Smooth muscle cell (in vitro differentiated cells): ENCODE results near the gene CSNK1G2. TPM values are rescaled to one million over a fixed set of nuclear protein-coding genes. Genes with fewer than 3 reads are reported as not detected.

Source experiments
- DNase-seq: peaks from one replicate; lab custom pipeline; 2025; ENCODE audit not compliant: unreplicated experiment; lab: John Stamatoyannopoulos, UW
- H2AFZ ChIP-seq: fragments of 200-600 bp; sonication (generic); 2 replicates; pipeline ENCODE4 v1.6.0; 2016; ENCODE audit warnings: antibody characterized with exemption, low read depth, mild to moderate bottlenecking
- H3F3A ChIP-seq: fragments of 200-600 bp; sonication (generic); 2 replicates; pipeline ENCODE4 v1.6.0; 2017; ENCODE audit warnings: antibody characterized with exemption, low read depth
- H3K27ac ChIP-seq: fragments of 200-600 bp; sonication (generic); 2 replicates; pipeline ENCODE4 v1.5.1; 2016; ENCODE audit warnings: low read depth, mild to moderate bottlenecking
- H3K27me3 ChIP-seq: fragments of 200-600 bp; sonication (generic); 2 replicates; pipeline ENCODE4 v1.6.1; 2016; ENCODE audit warnings: low read depth, mild to moderate bottlenecking
- H3K36me3 ChIP-seq: fragments of 200-600 bp; sonication (generic); 2 replicates; pipeline ENCODE4 v1.5.1; 2016; ENCODE audit warnings: low read depth
- H3K4me1 ChIP-seq: fragments of 200-600 bp; sonication (generic); 2 replicates; pipeline ENCODE4 v1.5.1; 2016; ENCODE audit warnings: low read depth
- H3K4me2 ChIP-seq: fragments of 200-600 bp; sonication (generic); 2 replicates; pipeline ENCODE4 v1.6.0; 2016; ENCODE audit warnings: mild to moderate bottlenecking
- H3K4me3 ChIP-seq: fragments of 200-600 bp; sonication (generic); 2 replicates; pipeline ENCODE4 v1.5.1; 2016; ENCODE audit warnings: mild to moderate bottlenecking
- H3K79me2 ChIP-seq: fragments of 200-600 bp; sonication (generic); 2 replicates; pipeline ENCODE4 v1.6.0; 2016; ENCODE audit warnings: low read depth, mild to moderate bottlenecking
- H3K9ac ChIP-seq: fragments of 200-600 bp; sonication (generic); 2 replicates; pipeline ENCODE4 v1.6.0; 2016; ENCODE audit warnings: low read depth
- H3K9me3 ChIP-seq: fragments of 200-600 bp; sonication (generic); replicated peaks from 2 replicates; pipeline ENCODE4 v1.5.1; 2016; ENCODE audit warnings: low read depth
- H4K20me1 ChIP-seq: fragments of 200-600 bp; sonication (generic); 2 replicates; pipeline ENCODE4 v1.6.0; 2016; ENCODE audit warnings: low read depth
- CTCF ChIP-seq: fragments of 200-600 bp; sonication (generic); IDR thresholded peaks from 2 replicates; pipeline ENCODE4 v1.5.1; 2017; ENCODE audit warnings: borderline replicate concordance, mild to moderate bottlenecking, antibody characterized with exemption; ENCODE audit not compliant: insufficient read depth, poor library complexity, severe bottlenecking
- WGBS: methylation state at CpG from one replicate; pipeline ENCODE4 v1.1.7; 2016; ENCODE audit warnings: low lambda C conversion rate; 5-methylcytosine and 5-hydroxymethylcytosine counted together
- polyA plus RNA-seq: library from polyadenylated mRNA; unstranded; fragments of >200 nt; fragmentation: Nextera tagmentation; extraction: Ambion mirVana; gene quantifications from 2 replicates; pipeline ENCODE4 v1.2.1, GENCODE V29; 2016
- total RNA-seq: library from RNA; depleted of rRNA; stranded (reverse); fragments of >200 nt; gene quantifications from 2 replicates; pipeline ENCODE4 v1.2.3, GENCODE V29; 2014

The CSNK1G2 gene
- total and polyA plus RNA-seq, 2 experiments from 2014 or later = 53.5 to 74.9 TPM

GRCh38 chr19:1931445-1931844 lies 9.5 kb upstream of the CSNK1G2 start:
- no peak overlapping the region for H2AFZ ChIP-seq
- H3K4me2 ChIP-seq = no peak overlapping the region
- no peaks in the 10 kb centered on the region for H3K4me1 ChIP-seq
- no peak overlapping the region for H3K4me3 ChIP-seq
- no peaks in the 10 kb centered on the region for H3K79me2 ChIP-seq
- no peaks in the 10 kb centered on the region for H3K27me3 ChIP-seq
- no peaks in the 10 kb centered on the region for H3K36me3 ChIP-seq
- H3F3A ChIP-seq = peaks cover 3% of the 10 kb centered on the region
- no peaks in the 10 kb centered on the region for H3K9me3 ChIP-seq
- H3K27ac ChIP-seq = no peak overlapping the region
- WGBS = 97% methylated on average over 1 of the region's 1 CpG
- H4K20me1 ChIP-seq = no peaks in the 10 kb centered on the region
- H3K9ac ChIP-seq = no peak overlapping the region
- no peak for TF ChIP-seq CTCF
- no peak for DNase-seq

GRCh38 chr19:1932395-1932794 lies 8.6 kb upstream of the CSNK1G2 start:
- DNase-seq = no peak
- no peak overlapping the region for H3K9ac ChIP-seq
- no peaks in the 10 kb centered on the region for H3K79me2 ChIP-seq
- H3K27ac ChIP-seq = no peak overlapping the region
- no peaks in the 10 kb centered on the region for H4K20me1 ChIP-seq
- peaks cover 3% of the 10 kb centered on the region for H3F3A ChIP-seq
- H3K4me3 ChIP-seq = no peak overlapping the region
- no peaks in the 10 kb centered on the region for H3K36me3 ChIP-seq
- no peaks in the 10 kb centered on the region for H3K9me3 ChIP-seq
- TF ChIP-seq CTCF = no peak
- no peak overlapping the region for H3K4me2 ChIP-seq
- no peaks in the 10 kb centered on the region for H3K4me1 ChIP-seq
- H2AFZ ChIP-seq = no peak overlapping the region
- 86% methylated on average over 8 of the region's 8 CpGs for WGBS
- no peaks in the 10 kb centered on the region for H3K27me3 ChIP-seq

GRCh38 chr19:1933244-1933643 lies 7.7 kb upstream of the CSNK1G2 start:
- Histone ChIP-seq H3K27ac (no peak overlapping the region), H3K4me2 (no peak overlapping the region), H3K36me3 (no peaks in the 10 kb centered on the region), H3K4me3 (no peak overlapping the region), H3K9me3 (no peaks in the 10 kb centered on the region), H3K27me3 (no peaks in the 10 kb centered on the region), H4K20me1 (no peaks in the 10 kb centered on the region), H2AFZ (no peak overlapping the region), H3F3A (peaks cover 3% of the 10 kb centered on the region), H3K79me2 (no peaks in the 10 kb centered on the region), H3K4me1 (no peaks in the 10 kb centered on the region), H3K9ac (no peak overlapping the region)
- no peak for TF ChIP-seq CTCF
- 94% methylated on average over 7 of the region's 7 CpGs for WGBS
- DNase-seq = no peak

GRCh38 chr19:1933942-1934341 lies 7.0 kb upstream of the CSNK1G2 start:
- H2AFZ ChIP-seq = no peak overlapping the region
- H3K27me3 ChIP-seq = no peaks in the 10 kb centered on the region
- H3K27ac ChIP-seq = no peak overlapping the region
- no peaks in the 10 kb centered on the region for H3K79me2 ChIP-seq
- no peak overlapping the region for H3K4me2 ChIP-seq
- DNase-seq = no peak
- 96% methylated on average over 8 of the region's 8 CpGs for WGBS
- no peaks in the 10 kb centered on the region for H3K4me1 ChIP-seq
- no peak overlapping the region for H3K9ac ChIP-seq
- H3K4me3 ChIP-seq = no peak overlapping the region
- H4K20me1 ChIP-seq = no peaks in the 10 kb centered on the region
- no peak for TF ChIP-seq CTCF
- H3F3A ChIP-seq = peaks cover 4% of the 10 kb centered on the region
- H3K9me3 ChIP-seq = no peaks in the 10 kb centered on the region
- no peaks in the 10 kb centered on the region for H3K36me3 ChIP-seq
